ENCODE data around the gene THSD4. TPM values are rescaled to one million over a fixed set of nuclear protein-coding genes. Genes with fewer than 3 reads are reported as not detected.

THSD4 gene
- total RNA-seq, 6 donors from 2014 or later, result 16.8 to 39.7 (median 21.7) TPM

DNA sequence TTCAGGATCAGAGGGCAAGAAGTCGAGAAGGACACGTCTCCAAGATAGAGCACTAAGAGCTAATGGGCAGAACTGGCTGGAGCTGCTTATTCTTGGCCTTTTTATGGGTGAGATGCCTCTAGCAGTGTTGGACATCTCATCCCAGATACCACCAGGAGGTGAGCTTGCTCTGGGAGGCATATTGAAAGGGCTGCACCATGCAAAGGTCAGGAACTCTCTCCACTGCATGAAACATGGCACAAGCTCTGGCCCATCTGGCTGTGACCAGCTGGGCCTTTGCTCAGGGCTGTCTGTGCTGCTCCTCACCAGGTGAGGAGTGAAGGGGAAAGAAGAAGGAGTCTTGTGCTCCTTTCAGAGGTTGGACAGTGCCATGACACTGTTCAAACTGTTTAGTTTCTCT is 188.7 kb downstream of the THSD4 start:
- DNase-seq (no peak), ATAC-seq (ENCODE audit: low FRiP score in 2 of 2) (no peak)
- H3K36me3 ChIP-seq, result no peaks in the 10 kb centered on the region
- no peak overlapping the region for H3K4me3 ChIP-seq
- peaks cover 0 to 16% (median 7%) of the 10 kb centered on the region in 4 donors for H3K4me1 ChIP-seq
- H3K27ac ChIP-seq, result no peak overlapping the region
- no peaks in the 10 kb centered on the region for H3K27me3 ChIP-seq
- 94 to 100% methylated on average over 2 of the region's 2 CpGs for WGBS, 2 donors
- H3K9me3 ChIP-seq, result no peaks in the 10 kb centered on the region
- TF ChIP-seq EP300 (IDR thresholded peaks at IDR 0.05), result no peak
- no peak for TF ChIP-seq POLR2AphosphoS5 (IDR thresholded peaks at IDR 0.05)
- no peak for TF ChIP-seq CTCF (IDR thresholded peaks at IDR 0.05)
- no peak for TF ChIP-seq POLR2A (IDR thresholded peaks at IDR 0.05)

GRCh38 chr15:71304681-71305080 is 189.4 kb downstream of the THSD4 start:
- Histone ChIP-seq H3K36me3 (no peaks in the 10 kb centered on the region), H3K9me3 (no peaks in the 10 kb centered on the region), H3K4me1 (peaks cover 0 to 16% (median 7%) of the 10 kb centered on the region in 4 donors), H3K27me3 (no peaks in the 10 kb centered on the region), H3K4me3 (no peak overlapping the region), H3K27ac (no peak overlapping the region)
- ATAC-seq (ENCODE audit: low FRiP score in 2 of 2) (no peak), DNase-seq (no peak)
- WGBS, 2 donors, result 85 to 93% methylated on average over 4 of the region's 4 CpGs
- no peak for TF ChIP-seq POLR2A (IDR thresholded peaks at IDR 0.05)
- TF ChIP-seq CTCF (IDR thresholded peaks at IDR 0.05), result no peak
- no peak for TF ChIP-seq POLR2AphosphoS5 (IDR thresholded peaks at IDR 0.05)
- no peak for TF ChIP-seq EP300 (IDR thresholded peaks at IDR 0.05)

DNA sequence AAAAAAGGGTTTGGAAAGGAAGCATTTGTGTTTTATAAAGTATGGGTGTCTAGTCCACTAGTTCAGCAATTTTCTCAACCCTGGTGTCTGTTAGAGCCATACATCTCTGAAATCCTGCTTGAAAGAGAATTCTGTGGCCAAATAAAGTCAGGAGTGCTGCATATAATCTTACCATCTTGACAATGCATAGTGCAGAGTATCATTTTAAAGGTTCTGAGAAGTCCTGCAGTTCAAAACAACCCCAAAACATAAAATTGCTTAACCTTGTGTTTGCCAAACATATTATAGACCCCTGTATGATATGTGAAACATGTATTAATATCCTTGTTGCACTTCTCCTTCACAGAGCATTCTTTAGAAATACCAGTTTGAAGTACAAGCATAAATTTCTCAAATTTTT is 191.3 kb downstream of the THSD4 start:
- no peak for ATAC-seq (ENCODE audit: low FRiP score in 2 of 2)
- no peak for TF ChIP-seq EP300 (IDR thresholded peaks at IDR 0.05)
- no peak for TF ChIP-seq POLR2AphosphoS5 (IDR thresholded peaks at IDR 0.05)
- TF ChIP-seq POLR2A (IDR thresholded peaks at IDR 0.05), result no peak
- no peak for TF ChIP-seq CTCF (IDR thresholded peaks at IDR 0.05)
- Histone ChIP-seq H3K4me3 (no peak overlapping the region), H3K27me3 (no peaks in the 10 kb centered on the region), H3K4me1 (peaks cover 0 to 16% (median 7%) of the 10 kb centered on the region in 4 donors), H3K27ac (no peak overlapping the region), H3K36me3 (no peaks in the 10 kb centered on the region), H3K9me3 (no peaks in the 10 kb centered on the region)
- no peak for DNase-seq

DNA sequence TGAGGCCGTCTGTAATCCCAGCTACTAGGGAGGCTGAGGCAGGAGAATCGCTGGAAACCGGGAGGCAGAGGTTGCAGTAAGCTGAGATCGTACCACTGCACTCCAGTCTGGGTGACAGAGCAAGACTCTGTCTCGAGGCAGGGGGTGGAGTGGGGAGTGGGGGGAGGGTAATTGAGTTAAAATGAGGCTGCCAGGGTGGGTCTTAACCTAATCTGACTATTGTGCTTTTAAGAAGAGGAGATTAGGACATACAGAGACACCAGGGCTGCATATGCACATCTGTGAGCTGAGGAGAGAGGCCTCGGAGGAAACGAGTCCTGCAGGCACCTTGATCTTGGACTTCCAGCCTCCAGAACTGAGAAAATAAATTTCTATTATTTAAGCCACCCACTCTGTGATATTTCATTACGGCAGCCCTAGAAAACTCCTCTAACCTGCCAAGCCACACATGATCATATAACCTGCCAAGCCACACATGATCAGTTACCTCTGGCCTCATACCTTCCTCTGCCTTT is 197.0 kb downstream of the THSD4 start:
- ATAC-seq (ENCODE audit: low FRiP score in 2 of 2) (no peak), DNase-seq (no peak)
- H3K4me3 ChIP-seq, result no peak overlapping the region
- no peak overlapping the region for H3K27ac ChIP-seq
- H3K36me3 ChIP-seq, result no peaks in the 10 kb centered on the region
- no peaks in the 10 kb centered on the region for H3K4me1 ChIP-seq
- H3K9me3 ChIP-seq, result no peaks in the 10 kb centered on the region
- TF ChIP-seq POLR2A (IDR thresholded peaks at IDR 0.05) (no peak), POLR2AphosphoS5 (IDR thresholded peaks at IDR 0.05) (no peak), CTCF (IDR thresholded peaks at IDR 0.05) (no peak), EP300 (IDR thresholded peaks at IDR 0.05) (no peak)
- no peaks in the 10 kb centered on the region for H3K27me3 ChIP-seq
- 89 to 92% methylated on average over 4 to 8 of the region's 8 CpGs for WGBS, 2 donors

- ATAC-seq (ENCODE audit: low FRiP score in 2 of 2), result no peak
- no peaks in the 10 kb centered on the region for H3K36me3 ChIP-seq
- H3K9me3 ChIP-seq, result no peaks in the 10 kb centered on the region
- no peak overlapping the region for H3K27ac ChIP-seq
- DNase-seq, result no peak
- 75 to 83% methylated on average over 6 of the region's 6 CpGs for WGBS, 2 donors
- no peak for TF ChIP-seq EP300 (IDR thresholded peaks at IDR 0.05)
- TF ChIP-seq CTCF (IDR thresholded peaks at IDR 0.05), result no peak
- no peak for TF ChIP-seq POLR2AphosphoS5 (IDR thresholded peaks at IDR 0.05)
- no peak for TF ChIP-seq POLR2A (IDR thresholded peaks at IDR 0.05)
- no peaks in the 10 kb centered on the region for H3K4me1 ChIP-seq
- H3K27me3 ChIP-seq, result no peaks in the 10 kb centered on the region
- no peak overlapping the region for H3K4me3 ChIP-seq
Measured at GRCh38 chr15:71312731-71313460, 197.6 kb downstream of the THSD4 start.

Data from upper lobe of left lung (tissue), 6 donors.